GM20431 (cell line): Measurements from ENCODE around the gene VARS1.
"Not testable (repeated sequence)": the region's sequence is repeated elsewhere in the genome, so short reads cannot be mapped to it uniquely, and the experiment has no call there.

Source experiments
- in situ Hi-C: fragments of 300-500 bp; cut with MseI, MboI; formaldehyde crosslinking; loops from one replicate; pipeline ENCODE4 v1.15.0; 2020; ENCODE audit warnings: low sequenced_read_pairs; ENCODE audit not compliant: unreplicated experiment

VARS1 gene

GRCh38 chr6:31822036-31822821, 26.7 kb upstream of the VARS1 start:
- in situ Hi-C loops: no loop called here

DNA sequence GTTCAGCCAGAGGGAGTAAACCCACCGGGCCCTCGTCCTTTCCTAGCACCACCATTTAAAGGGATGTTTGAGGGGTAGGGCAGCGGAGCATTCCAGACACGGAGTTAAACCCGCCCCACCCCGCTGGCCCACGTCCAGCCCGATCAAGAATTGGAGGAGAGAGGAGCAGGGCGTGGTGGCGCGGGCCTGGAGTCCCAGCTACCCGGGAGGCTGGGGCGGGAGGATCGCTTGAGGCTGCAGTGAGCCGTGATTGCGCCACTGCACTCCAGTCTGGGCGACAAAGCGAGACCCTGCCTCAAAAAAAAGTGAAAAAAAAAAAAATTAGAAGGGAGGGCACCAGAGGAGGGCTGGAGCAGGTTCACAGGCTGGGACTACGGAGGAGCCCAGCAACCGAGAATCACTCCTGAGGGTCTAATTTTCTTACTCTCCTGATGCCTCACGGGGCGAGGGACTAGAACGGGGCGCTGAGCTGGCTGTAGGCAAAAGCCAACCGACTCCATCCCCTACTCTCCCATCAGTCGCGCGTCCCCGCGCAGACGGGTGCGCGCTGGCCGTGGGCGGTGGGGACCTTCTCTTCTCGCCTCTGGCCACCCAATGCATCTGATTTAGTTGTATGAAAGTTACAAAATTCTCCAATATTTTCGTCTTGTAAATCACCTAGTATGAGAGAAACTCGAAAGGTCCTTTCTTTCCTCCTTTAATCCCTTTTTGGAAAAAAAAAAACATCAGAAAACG, 25.9 kb upstream of the VARS1 start:
- in situ Hi-C loops: no loop called here

- in situ Hi-C loops: not testable (repeated sequence)
These were observed 24.8 kb upstream of the VARS1 start for GRCh38 chr6:31820399-31820798.

GRCh38 chr6:31819871-31820299, 24.3 kb upstream of the VARS1 start:
- in situ Hi-C loops: no loop called here

DNA sequence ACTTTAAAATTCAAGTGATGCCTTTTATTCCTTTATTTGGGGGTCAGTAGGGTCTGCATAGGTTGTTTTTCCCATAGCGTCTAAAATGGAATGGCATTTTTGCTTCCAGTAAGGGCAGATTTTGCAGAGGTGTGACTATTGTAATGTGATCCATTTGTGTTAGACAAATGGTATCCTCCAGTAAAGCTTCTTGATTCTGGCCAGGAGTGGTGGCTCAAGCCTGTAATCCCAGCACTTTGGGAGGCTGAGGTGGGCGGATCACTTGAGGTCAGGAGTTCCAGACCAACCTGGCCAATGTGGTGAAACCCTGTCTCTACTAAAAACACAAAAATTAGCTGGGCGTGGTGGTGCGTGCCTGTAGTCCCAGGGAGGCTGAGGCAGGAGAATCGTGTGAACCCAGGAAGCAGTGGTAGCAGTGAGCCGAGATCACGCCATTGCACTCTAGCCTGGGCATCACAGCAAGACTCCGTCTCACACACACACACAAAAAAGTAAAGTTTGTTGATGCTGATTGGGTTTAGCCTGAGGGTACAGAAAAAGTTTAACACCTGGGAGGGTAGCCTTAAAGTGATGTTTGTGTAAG, 22.5 kb upstream of the VARS1 start:
- in situ Hi-C loops: not testable (repeated sequence)

DNA sequence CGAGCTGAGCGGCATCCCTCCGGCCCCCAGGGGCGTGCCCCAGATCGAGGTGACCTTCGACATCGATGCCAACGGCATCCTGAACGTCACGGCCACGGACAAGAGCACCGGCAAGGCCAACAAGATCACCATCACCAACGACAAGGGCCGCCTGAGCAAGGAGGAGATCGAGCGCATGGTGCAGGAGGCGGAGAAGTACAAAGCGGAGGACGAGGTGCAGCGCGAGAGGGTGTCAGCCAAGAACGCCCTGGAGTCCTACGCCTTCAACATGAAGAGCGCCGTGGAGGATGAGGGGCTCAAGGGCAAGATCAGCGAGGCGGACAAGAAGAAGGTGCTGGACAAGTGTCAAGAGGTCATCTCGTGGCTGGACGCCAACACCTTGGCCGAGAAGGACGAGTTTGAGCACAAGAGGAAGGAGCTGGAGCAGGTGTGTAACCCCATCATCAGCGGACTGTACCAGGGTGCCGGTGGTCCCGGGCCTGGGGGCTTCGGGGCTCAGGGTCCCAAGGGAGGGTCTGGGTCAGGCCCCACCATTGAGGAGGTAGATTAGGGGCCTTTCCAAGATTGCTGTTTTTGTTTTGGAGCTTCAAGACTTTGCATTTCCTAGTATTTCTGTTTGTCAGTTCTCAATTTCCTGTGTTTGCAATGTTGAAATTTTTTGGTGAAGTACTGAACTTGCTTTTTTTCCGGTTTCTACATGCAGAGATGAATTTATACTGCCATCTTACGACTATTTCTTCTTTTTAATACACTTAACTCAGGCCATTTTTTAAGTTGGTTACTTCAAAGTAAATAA, 21.8 kb upstream of the VARS1 start:
- in situ Hi-C loops: not testable (repeated sequence)

DNA sequence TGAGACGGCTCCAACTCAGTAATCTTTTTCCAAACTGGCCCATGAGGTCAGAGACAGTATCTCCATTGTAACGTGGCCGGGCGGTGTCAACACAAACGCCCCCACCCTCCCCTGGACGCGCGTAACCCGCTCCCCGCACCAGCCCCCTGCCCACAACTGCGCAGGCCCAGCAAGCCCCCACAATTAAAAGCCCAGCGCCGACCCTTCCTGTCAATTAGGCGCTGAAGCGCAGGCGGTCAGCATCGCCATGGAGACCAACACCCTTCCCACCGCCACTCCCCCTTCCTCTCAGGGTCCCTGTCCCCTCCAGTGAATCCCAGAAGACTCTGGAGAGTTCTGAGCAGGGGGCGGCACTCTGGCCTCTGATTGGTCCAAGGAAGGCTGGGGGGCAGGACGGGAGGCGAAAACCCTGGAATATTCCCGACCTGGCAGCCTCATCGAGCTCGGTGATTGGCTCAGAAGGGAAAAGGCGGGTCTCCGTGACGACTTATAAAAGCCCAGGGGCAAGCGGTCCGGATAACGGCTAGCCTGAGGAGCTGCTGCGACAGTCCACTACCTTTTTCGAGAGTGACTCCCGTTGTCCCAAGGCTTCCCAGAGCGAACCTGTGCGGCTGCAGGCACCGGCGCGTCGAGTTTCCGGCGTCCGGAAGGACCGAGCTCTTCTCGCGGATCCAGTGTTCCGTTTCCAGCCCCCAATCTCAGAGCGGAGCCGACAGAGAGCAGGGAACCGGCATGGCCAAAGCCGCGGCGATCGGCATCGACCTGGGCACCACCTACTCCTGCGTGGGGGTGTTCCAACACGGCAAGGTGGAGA, 19.7 kb upstream of the VARS1 start, which contains the start of the genes HSPA1A and HSPA1L:
HSPA1A (plus strand) TSS at position 519 of the 814 bp plus-strand sequence; CDS start at position 733, 214 bp downstream.
HSPA1L (minus strand) TSS at position 259 of the 814 bp plus-strand sequence. CDS start 3,311 bp downstream, outside the sequence.
- in situ Hi-C loops: no loop called here

- in situ Hi-C loops: no loop called here
These were observed 19.1 kb upstream of the VARS1 start for GRCh38 chr6:31814677-31815024.

GRCh38 chr6:31813465-31813849, 17.9 kb upstream of the VARS1 start:
- in situ Hi-C loops: no loop called here

- in situ Hi-C loops: no loop called here
These were observed 16.1 kb upstream of the VARS1 start for GRCh38 chr6:31811645-31812044.

DNA sequence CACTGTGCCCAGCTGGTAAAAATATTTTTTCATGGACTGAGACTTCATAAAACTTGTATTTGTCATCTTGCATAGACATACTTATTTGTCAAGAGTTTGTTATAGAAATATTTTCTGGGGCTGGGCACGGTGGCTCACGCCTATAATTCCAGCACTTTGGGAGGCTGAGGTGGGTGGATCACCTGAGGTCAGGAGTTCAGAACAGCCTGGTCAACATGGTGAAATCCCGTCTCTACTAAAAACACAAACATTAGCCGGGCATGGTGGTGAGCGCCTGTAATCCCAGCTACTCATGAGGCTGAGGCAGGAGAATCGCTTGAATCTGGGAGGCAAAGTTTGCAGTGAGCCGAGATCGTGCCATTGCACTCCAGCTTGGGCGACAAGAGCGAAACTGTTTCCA, 13.0 kb upstream of the VARS1 start:
- in situ Hi-C loops: not testable (repeated sequence)

GRCh38 chr6:31806470-31807272, 11.1 kb upstream of the VARS1 start, which contains the start of gene LSM2:
Gene LSM2, minus strand, starts transcription at chr6:31806966. Its CDS starts 209 bp downstream, at chr6:31806757.
- in situ Hi-C loops: no loop called here

GRCh38 chr6:31805939-31806469, 10.5 kb upstream of the VARS1 start:
- in situ Hi-C loops: no loop called here

- in situ Hi-C loops: not testable (repeated sequence)
These were observed 5.7 kb upstream of the VARS1 start for GRCh38 chr6:31801031-31801927.

DNA sequence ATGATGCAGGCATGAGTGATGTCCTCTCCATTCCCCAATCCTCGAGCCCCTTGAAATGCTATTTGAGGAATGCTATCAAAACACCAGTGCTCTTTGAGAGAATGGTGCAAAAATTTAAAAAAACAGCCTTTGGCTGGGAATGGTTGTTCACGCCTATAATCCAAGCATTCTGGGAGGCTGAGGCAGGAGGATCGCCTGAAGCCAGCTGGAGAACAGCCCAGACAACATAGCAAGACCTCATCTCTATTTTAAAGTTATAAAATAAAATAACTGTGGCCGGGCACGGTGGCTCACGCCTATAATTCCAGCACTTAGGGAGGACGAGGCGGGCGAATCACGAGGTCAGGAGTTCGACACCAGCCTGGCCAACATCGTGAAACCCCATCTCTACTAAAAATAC, 4.2 kb upstream of the VARS1 start:
- in situ Hi-C loops: no loop called here

DNA sequence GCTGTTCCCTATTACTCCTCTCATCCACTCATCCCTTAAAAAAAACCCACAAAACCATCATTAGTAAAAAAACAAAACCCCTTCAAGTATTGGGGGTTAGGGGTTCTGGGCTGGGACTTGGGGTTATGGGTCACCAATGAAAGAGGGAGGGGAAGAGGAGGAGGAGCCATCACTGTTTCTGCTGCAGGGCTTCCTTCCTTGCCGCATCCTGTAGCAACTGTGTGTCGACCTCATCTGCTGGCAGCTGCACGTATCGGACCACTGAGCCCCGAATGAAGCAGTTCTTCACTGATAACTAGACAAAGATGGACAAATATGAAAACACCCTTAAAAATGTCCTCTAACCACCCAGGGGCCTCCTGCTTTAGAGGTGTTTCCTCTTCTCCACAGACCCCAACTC, 2.0 kb upstream of the VARS1 start:
- in situ Hi-C loops: no loop called here

DNA sequence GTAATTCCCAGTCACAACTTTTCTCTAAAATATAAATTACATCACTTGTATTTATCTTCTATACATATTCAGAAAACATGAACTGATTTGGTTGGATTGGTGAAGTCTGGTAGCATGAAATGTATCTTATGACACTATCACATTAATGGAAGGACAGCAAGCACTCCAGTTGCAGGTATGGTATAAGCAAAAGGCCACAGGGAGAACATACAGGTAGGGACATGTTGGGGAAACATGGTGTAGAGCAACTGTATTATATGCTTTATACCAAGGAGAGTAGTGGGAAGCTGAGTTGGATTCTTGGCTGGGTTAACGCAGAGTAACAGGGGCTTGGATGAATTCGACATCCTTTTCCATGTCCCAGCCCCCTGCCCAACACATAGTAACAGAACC, 1.4 kb upstream of the VARS1 start:
- in situ Hi-C loops: no loop called here
